HL-60 (cell line): ENCODE data around the gene SNX2.

Source experiments
- DNase-seq, 2 experiments: peaks; one replicate each; pipeline ENCODE4 v3.0.0-alpha.2; 2010 to 2020; ENCODE audit warnings: low read depth in 1 of 2, low spot score in 1 of 2
- H3K27ac ChIP-seq: fragments of 250-450 bp; sonication (Bioruptor Pico); replicated peaks from 2 replicates; pipeline ENCODE4 v1.5.1; 2020; ENCODE audit warnings: mild to moderate bottlenecking, moderate library complexity
- H3K27me3 ChIP-seq: fragments of 250-450 bp; sonication (Bioruptor Pico); 2 replicates; pipeline ENCODE4 v1.5.1; 2021; ENCODE audit warnings: mild to moderate bottlenecking, moderate library complexity; ENCODE audit not compliant: insufficient read depth, poor library complexity, severe bottlenecking
- H3K4me3 ChIP-seq: replicated peaks from 2 replicates; pipeline ENCODE4 v1.5.1; 2011; ENCODE audit warnings: mild to moderate bottlenecking, control low read depth, low read length; ENCODE audit not compliant: insufficient read depth
- CTCF ChIP-seq: IDR thresholded peaks from one replicate; pipeline ENCODE4 v1.5.1; 2011; ENCODE audit warnings: low read length, control low read depth, inconsistent platforms; ENCODE audit not compliant: insufficient read depth
- GABPA ChIP-seq: IDR thresholded peaks from 2 replicates; pipeline ENCODE4 v1.6.1; 2012; ENCODE audit warnings: low read depth
- POLR2AphosphoS5 ChIP-seq: IDR thresholded peaks from 2 replicates; pipeline ENCODE4 v1.6.1; 2012; ENCODE audit warnings: low read depth
- REST ChIP-seq: IDR thresholded peaks from 2 replicates; pipeline ENCODE4 v1.6.1; 2012; ENCODE audit warnings: low read depth; ENCODE audit not compliant: insufficient replicate concordance
- SPI1 ChIP-seq: IDR thresholded peaks from 2 replicates; pipeline ENCODE4 v1.6.1; 2012; ENCODE audit warnings: low read depth, mild to moderate bottlenecking, borderline replicate concordance

SNX2 gene

GRCh38 chr5:122864842-122865241 is 90.0 kb downstream of the SNX2 start:
- no peaks in the 10 kb centered on the region for H3K27me3 ChIP-seq
- no peak overlapping the region for H3K4me3 ChIP-seq
- TF ChIP-seq SPI1 = no peak
- no peak for TF ChIP-seq REST
- TF ChIP-seq POLR2AphosphoS5 = no peak
- no peak for TF ChIP-seq GABPA
- TF ChIP-seq CTCF = no peak
- H3K27ac ChIP-seq = no peak overlapping the region
- DNase-seq = no peak

DNA sequence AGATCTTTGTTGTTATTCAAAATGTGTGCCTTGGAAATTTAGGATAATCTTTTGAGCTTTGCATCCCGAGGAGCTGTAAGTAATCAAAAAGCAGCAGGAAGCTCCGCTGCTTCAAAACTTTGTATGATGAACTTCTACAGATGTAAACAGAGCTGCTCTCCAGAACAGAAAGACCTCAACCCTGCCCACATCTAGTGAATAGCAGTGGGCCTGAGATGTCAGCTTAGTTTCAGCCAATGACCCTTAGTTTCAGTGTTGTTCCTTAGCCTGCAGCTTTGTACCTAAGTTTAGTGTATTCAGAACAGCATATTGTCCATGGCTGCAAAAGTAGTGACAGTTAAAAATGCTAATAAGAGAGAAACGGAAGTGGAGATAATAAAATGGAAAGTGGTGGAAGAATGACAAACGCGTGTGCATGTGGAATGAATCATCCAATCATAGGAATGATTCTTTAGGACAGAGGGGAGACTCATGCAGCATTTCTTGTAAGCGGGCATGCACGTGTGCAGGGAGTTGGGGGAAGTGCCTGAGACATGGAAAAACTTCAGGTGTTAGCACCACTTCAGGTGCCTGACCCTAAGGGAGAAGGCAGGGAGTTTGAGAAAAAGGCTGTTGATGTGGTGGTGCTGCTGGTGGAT is 95.5 kb downstream of the SNX2 start:
- Histone ChIP-seq H3K27ac (no peak overlapping the region), H3K27me3 (no peaks in the 10 kb centered on the region), H3K4me3 (no peak overlapping the region)
- TF ChIP-seq POLR2AphosphoS5 = no peak
- no peak for TF ChIP-seq SPI1
- TF ChIP-seq REST = no peak
- TF ChIP-seq GABPA = no peak
- TF ChIP-seq CTCF = no peak
- DNase-seq = no peak

- Histone ChIP-seq H3K27me3 (no peaks in the 10 kb centered on the region), H3K4me3 (no peak overlapping the region), H3K27ac (no peak overlapping the region)
- DNase-seq = no peak
- TF ChIP-seq REST = no peak
These were observed 96.8 kb downstream of the SNX2 start for GRCh38 chr5:122871661-122872060.
